HCEC 1CT (cell line): Measurements from ENCODE around the gene C3.

Source experiments
- DNase-seq: peaks from one replicate; pipeline ENCODE4 v3.0.0-alpha.2; 2017

Gene C3

GRCh38 chr19:6744381-6745301 lies 24.2 kb upstream of the C3 start:
- DNase-seq = peak; percentile 86

GRCh38 chr19:6743714-6744380 lies 23.4 kb upstream of the C3 start:
- peak; percentile 30 for DNase-seq

GRCh38 chr19:6743066-6743465 lies 22.6 kb upstream of the C3 start:
- DNase-seq = no peak

GRCh38 chr19:6740589-6741343 lies 20.3 kb upstream of the C3 start:
- peak; percentile 38 for DNase-seq

- DNase-seq = peak; percentile 6
These were observed 19.6 kb upstream of the C3 start for GRCh38 chr19:6739883-6740588.

- peak; percentile 72 for DNase-seq
These were observed 19.0 kb upstream of the C3 start, which contains the start of gene TRIP10 for GRCh38 chr19:6739390-6739882. Gene TRIP10 (plus strand): TSS chr19:6739680. CDS start chr19:6739762, 82 bp downstream.

- no peak for DNase-seq
These were observed 18.4 kb upstream of the C3 start for GRCh38 chr19:6738787-6739389.

- peak; percentile 81 for DNase-seq
These were observed 17.7 kb upstream of the C3 start for GRCh38 chr19:6737873-6738786.

GRCh38 chr19:6737284-6737872 lies 16.9 kb upstream of the C3 start, which contains the start of gene GPR108:
Gene GPR108 (minus strand): TSS chr19:6737580. CDS start chr19:6737576, 4 bp downstream.
- peak; percentile 100 for DNase-seq

- DNase-seq = peak; percentile 13
These were observed 16.4 kb upstream of the C3 start for GRCh38 chr19:6736917-6737283.

GRCh38 chr19:6736169-6736916 lies 15.9 kb upstream of the C3 start:
- peak; percentile 84 for DNase-seq

- DNase-seq = no peak
These were observed 14.9 kb upstream of the C3 start for GRCh38 chr19:6735181-6735911.

- DNase-seq = no peak
These were observed 13.7 kb upstream of the C3 start for GRCh38 chr19:6734096-6734696.

- DNase-seq = no peak
These were observed 13.1 kb upstream of the C3 start for GRCh38 chr19:6733338-6734095.

- DNase-seq = no peak
These were observed 12.4 kb upstream of the C3 start for GRCh38 chr19:6732803-6733337.

GRCh38 chr19:6731822-6732221 lies 11.4 kb upstream of the C3 start:
- DNase-seq = no peak

GRCh38 chr19:6730941-6731670 lies 10.7 kb upstream of the C3 start:
- no peak for DNase-seq
